ENCODE results near the gene SLC8A1.

DNA sequence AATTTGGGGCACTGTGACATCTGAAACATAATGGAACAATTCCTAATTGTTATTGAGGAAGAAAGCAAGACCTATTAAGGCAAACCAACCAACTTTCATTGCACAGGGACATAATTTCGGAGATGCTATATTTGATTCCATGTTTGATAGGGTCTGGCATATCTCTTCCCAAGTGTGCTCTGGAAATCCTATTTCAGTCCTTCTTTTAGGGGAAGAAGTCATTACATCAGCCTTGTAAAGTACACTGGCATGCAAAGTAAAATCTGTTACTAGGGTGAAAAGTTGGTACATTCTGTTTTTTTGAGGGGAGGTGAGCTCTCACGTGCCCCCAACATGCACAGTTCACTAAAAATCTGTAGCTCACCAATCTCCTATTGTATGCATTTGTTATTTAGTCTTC, 172.4 kb downstream of the SLC8A1 start:
- TF ChIP-seq, protein P1, sequence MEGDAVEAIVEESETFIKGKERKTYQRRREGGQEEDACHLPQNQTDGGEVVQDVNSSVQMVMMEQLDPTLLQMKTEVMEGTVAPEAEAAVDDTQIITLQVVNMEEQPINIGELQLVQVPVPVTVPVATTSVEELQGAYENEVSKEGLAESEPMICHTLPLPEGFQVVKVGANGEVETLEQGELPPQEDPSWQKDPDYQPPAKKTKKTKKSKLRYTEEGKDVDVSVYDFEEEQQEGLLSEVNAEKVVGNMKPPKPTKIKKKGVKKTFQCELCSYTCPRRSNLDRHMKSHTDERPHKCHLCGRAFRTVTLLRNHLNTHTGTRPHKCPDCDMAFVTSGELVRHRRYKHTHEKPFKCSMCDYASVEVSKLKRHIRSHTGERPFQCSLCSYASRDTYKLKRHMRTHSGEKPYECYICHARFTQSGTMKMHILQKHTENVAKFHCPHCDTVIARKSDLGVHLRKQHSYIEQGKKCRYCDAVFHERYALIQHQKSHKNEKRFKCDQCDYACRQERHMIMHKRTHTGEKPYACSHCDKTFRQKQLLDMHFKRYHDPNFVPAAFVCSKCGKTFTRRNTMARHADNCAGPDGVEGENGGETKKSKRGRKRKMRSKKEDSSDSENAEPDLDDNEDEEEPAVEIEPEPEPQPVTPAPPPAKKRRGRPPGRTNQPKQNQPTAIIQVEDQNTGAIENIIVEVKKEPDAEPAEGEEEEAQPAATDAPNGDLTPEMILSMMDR (IDR thresholded peaks at IDR 0.05; ENCODE audit: insufficient read depth, low read length): no peak
- TF ChIP-seq POLR2AphosphoS5 (IDR thresholded peaks at IDR 0.05; ENCODE audit: low read depth) (no peak), SPI1 (IDR thresholded peaks at IDR 0.05; ENCODE audit: borderline replicate concordance, low read depth) (no peak)
- TF ChIP-seq, protein P2, sequence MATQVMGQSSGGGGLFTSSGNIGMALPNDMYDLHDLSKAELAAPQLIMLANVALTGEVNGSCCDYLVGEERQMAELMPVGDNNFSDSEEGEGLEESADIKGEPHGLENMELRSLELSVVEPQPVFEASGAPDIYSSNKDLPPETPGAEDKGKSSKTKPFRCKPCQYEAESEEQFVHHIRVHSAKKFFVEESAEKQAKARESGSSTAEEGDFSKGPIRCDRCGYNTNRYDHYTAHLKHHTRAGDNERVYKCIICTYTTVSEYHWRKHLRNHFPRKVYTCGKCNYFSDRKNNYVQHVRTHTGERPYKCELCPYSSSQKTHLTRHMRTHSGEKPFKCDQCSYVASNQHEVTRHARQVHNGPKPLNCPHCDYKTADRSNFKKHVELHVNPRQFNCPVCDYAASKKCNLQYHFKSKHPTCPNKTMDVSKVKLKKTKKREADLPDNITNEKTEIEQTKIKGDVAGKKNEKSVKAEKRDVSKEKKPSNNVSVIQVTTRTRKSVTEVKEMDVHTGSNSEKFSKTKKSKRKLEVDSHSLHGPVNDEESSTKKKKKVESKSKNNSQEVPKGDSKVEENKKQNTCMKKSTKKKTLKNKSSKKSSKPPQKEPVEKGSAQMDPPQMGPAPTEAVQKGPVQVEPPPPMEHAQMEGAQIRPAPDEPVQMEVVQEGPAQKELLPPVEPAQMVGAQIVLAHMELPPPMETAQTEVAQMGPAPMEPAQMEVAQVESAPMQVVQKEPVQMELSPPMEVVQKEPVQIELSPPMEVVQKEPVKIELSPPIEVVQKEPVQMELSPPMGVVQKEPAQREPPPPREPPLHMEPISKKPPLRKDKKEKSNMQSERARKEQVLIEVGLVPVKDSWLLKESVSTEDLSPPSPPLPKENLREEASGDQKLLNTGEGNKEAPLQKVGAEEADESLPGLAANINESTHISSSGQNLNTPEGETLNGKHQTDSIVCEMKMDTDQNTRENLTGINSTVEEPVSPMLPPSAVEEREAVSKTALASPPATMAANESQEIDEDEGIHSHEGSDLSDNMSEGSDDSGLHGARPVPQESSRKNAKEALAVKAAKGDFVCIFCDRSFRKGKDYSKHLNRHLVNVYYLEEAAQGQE (IDR thresholded peaks at IDR 0.05; ENCODE audit: insufficient replicate concordance, low read depth): no peak

All from HL-60 (cell line).